Neural cell (in vitro differentiated cells): ENCODE results near the gene TRIM40. TPM values are rescaled to one million over a fixed set of nuclear protein-coding genes. Genes with fewer than 3 reads are reported as not detected.

Experiments
- H2AFZ ChIP-seq: fragments of 200-600, 300-800 bp; sonication (generic), shearing (Covaris generic); 2 replicates; pipeline ENCODE4 v1.6.0; 2014; ENCODE audit warnings: low read depth, mild to moderate bottlenecking, antibody characterized with exemption, low read length, moderate library complexity
- H3F3A ChIP-seq: fragments of 200-600 bp; shearing (Covaris generic); 2 replicates; pipeline ENCODE4 v1.6.1; 2016; ENCODE audit warnings: mild to moderate bottlenecking, moderate library complexity, mixed read lengths, antibody characterized with exemption, low read length; ENCODE audit not compliant: insufficient read depth, poor library complexity, severe bottlenecking
- H3K27ac ChIP-seq: fragments of 200-600, 300-800 bp; sonication (generic), shearing (Covaris generic); 2 replicates; pipeline ENCODE4 v1.5.1; 2014; ENCODE audit warnings: mild to moderate bottlenecking, low read length, moderate library complexity
- H3K27me3 ChIP-seq: fragments of 300-800, 200-600 bp; sonication (generic), shearing (Covaris generic); 2 replicates; pipeline ENCODE4 v1.6.0; 2014; ENCODE audit warnings: mild to moderate bottlenecking, low read depth, low read length, moderate library complexity; ENCODE audit not compliant: insufficient read depth
- H3K36me3 ChIP-seq: fragments of 300-800, 200-600 bp; sonication (generic), shearing (Covaris generic); 2 replicates; pipeline ENCODE4 v1.5.1; 2014; ENCODE audit warnings: mild to moderate bottlenecking, antibody characterized with exemption, low read length, moderate library complexity; ENCODE audit not compliant: insufficient read depth
- H3K4me2 ChIP-seq: fragments of 300-800, 200-600 bp; sonication (generic), shearing (Covaris generic); 2 replicates; pipeline ENCODE4 v1.6.0; 2014; ENCODE audit warnings: mild to moderate bottlenecking, low read length
- H3K4me3 ChIP-seq: fragments of 300-800, 200-600 bp; sonication (generic), shearing (Covaris generic); 2 replicates; pipeline ENCODE4 v1.5.1; 2014; ENCODE audit warnings: mild to moderate bottlenecking, low read length, moderate library complexity
- H3K79me2 ChIP-seq: fragments of 200-600 bp; shearing (Covaris generic); replicated peaks from 2 replicates; pipeline ENCODE4 v1.6.0; 2014; ENCODE audit warnings: mild to moderate bottlenecking, low read length, moderate library complexity; ENCODE audit not compliant: insufficient read depth
- H3K9ac ChIP-seq: fragments of 300-800, 200-600 bp; sonication (generic), shearing (Covaris generic); 2 replicates; pipeline ENCODE4 v1.6.1; 2016; ENCODE audit warnings: mild to moderate bottlenecking, low read length, mixed read lengths
- H3K9me2 ChIP-seq: fragments of 200-600 bp; shearing (Covaris generic); 2 replicates; pipeline ENCODE4 v1.6.1; 2016; ENCODE audit warnings: mild to moderate bottlenecking, low read length, mixed read lengths; ENCODE audit not compliant: insufficient read depth
- H3K9me3 ChIP-seq: fragments of 200-600, 300-800 bp; sonication (generic), shearing (Covaris generic); 2 replicates; pipeline ENCODE4 v1.6.1; 2016; ENCODE audit warnings: mild to moderate bottlenecking, mixed run types, low read length, moderate library complexity, mixed read lengths
- H4K20me1 ChIP-seq: fragments of 200-600 bp; shearing (Covaris generic); 2 replicates; pipeline ENCODE4 v1.6.1; 2016; ENCODE audit warnings: mild to moderate bottlenecking, mixed run types; ENCODE audit not compliant: insufficient read depth
- CTCF ChIP-seq: fragments of 450-650 bp; IDR thresholded peaks from 2 replicates; pipeline ENCODE4 v1.5.1; 2014; ENCODE audit warnings: antibody characterized with exemption, mild to moderate bottlenecking, moderate library complexity; ENCODE audit not compliant: poor library complexity, severe bottlenecking
- EP300 ChIP-seq: fragments of 450-650 bp; conservative IDR thresholded peaks from 2 replicates; pipeline ENCODE4 v1.6.1; 2014; ENCODE audit warnings: antibody characterized with exemption, mild to moderate bottlenecking, moderate library complexity; ENCODE audit not compliant: poor library complexity, severe bottlenecking
- EZH2 ChIP-seq: fragments of 200-600, 300-800 bp; shearing (Covaris generic), sonication (generic); IDR thresholded peaks from 2 replicates; pipeline ENCODE4 v1.6.1; 2014; ENCODE audit warnings: antibody characterized with exemption, low read length, borderline replicate concordance, mild to moderate bottlenecking; ENCODE audit not compliant: insufficient read depth, poor library complexity, severe bottlenecking
- MXI1 ChIP-seq: fragments of 450-650 bp; conservative IDR thresholded peaks from 2 replicates; pipeline ENCODE4 v1.6.1; 2014; ENCODE audit warnings: antibody characterized with exemption, mild to moderate bottlenecking; ENCODE audit not compliant: poor library complexity, severe bottlenecking
- POLR2AphosphoS5 ChIP-seq: IDR thresholded peaks from 2 replicates; pipeline ENCODE4 v1.6.1; 2012
- RAD21 ChIP-seq: fragments of 450-650 bp; conservative IDR thresholded peaks from 2 replicates; pipeline ENCODE4 v1.6.1; 2014; ENCODE audit warnings: antibody characterized with exemption, mild to moderate bottlenecking, moderate library complexity
- SMC3 ChIP-seq: fragments of 450-650 bp; conservative IDR thresholded peaks from 2 replicates; pipeline ENCODE4 v1.6.1; 2014; ENCODE audit warnings: antibody characterized with exemption, mild to moderate bottlenecking, moderate library complexity; ENCODE audit not compliant: poor library complexity
- TAF1 ChIP-seq: IDR thresholded peaks from 2 replicates; pipeline ENCODE4 v1.6.1; 2012; ENCODE audit warnings: low read depth
- polyA plus RNA-seq: library from polyadenylated mRNA; depleted of rRNA; stranded (reverse); fragments of >200 nt; gene quantifications from 2 replicates; pipeline ENCODE4 v1.2.3, GENCODE V29; 2014
- TF ChIP-seq, protein P1 (sequence below): IDR thresholded peaks from 2 replicates; pipeline ENCODE4 v1.6.1; 2012; ENCODE audit warnings: borderline replicate concordance

TRIM40 gene
- polyA plus RNA-seq, 1 donor from 2014 or later: not detected

GRCh38 chr6:30188541-30188940 lies 52.6 kb downstream of the TRIM40 start:
- peaks cover 14% of the 10 kb centered on the region for H3K36me3 ChIP-seq
- no peak overlapping the region for H3K9ac ChIP-seq
- H3K79me2 ChIP-seq: no peaks in the 10 kb centered on the region
- no peaks in the 10 kb centered on the region for H3F3A ChIP-seq
- no peak overlapping the region for H3K4me2 ChIP-seq
- H3K27ac ChIP-seq: no peak overlapping the region
- no peaks in the 10 kb centered on the region for H3K27me3 ChIP-seq
- no peak for TF ChIP-seq MXI1
- TF ChIP-seq, protein P1, sequence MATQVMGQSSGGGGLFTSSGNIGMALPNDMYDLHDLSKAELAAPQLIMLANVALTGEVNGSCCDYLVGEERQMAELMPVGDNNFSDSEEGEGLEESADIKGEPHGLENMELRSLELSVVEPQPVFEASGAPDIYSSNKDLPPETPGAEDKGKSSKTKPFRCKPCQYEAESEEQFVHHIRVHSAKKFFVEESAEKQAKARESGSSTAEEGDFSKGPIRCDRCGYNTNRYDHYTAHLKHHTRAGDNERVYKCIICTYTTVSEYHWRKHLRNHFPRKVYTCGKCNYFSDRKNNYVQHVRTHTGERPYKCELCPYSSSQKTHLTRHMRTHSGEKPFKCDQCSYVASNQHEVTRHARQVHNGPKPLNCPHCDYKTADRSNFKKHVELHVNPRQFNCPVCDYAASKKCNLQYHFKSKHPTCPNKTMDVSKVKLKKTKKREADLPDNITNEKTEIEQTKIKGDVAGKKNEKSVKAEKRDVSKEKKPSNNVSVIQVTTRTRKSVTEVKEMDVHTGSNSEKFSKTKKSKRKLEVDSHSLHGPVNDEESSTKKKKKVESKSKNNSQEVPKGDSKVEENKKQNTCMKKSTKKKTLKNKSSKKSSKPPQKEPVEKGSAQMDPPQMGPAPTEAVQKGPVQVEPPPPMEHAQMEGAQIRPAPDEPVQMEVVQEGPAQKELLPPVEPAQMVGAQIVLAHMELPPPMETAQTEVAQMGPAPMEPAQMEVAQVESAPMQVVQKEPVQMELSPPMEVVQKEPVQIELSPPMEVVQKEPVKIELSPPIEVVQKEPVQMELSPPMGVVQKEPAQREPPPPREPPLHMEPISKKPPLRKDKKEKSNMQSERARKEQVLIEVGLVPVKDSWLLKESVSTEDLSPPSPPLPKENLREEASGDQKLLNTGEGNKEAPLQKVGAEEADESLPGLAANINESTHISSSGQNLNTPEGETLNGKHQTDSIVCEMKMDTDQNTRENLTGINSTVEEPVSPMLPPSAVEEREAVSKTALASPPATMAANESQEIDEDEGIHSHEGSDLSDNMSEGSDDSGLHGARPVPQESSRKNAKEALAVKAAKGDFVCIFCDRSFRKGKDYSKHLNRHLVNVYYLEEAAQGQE: no peak
- no peak for TF ChIP-seq EP300
- no peak for TF ChIP-seq SMC3
- TF ChIP-seq EZH2: no peak
- TF ChIP-seq TAF1: no peak
- TF ChIP-seq RAD21: no peak
- TF ChIP-seq CTCF: no peak
- TF ChIP-seq POLR2AphosphoS5: no peak
- no peak overlapping the region for H3K4me3 ChIP-seq
- no peaks in the 10 kb centered on the region for H4K20me1 ChIP-seq
- no peak overlapping the region for H2AFZ ChIP-seq
- H3K9me3 ChIP-seq: no peaks in the 10 kb centered on the region
- H3K9me2 ChIP-seq: no peaks in the 10 kb centered on the region

DNA sequence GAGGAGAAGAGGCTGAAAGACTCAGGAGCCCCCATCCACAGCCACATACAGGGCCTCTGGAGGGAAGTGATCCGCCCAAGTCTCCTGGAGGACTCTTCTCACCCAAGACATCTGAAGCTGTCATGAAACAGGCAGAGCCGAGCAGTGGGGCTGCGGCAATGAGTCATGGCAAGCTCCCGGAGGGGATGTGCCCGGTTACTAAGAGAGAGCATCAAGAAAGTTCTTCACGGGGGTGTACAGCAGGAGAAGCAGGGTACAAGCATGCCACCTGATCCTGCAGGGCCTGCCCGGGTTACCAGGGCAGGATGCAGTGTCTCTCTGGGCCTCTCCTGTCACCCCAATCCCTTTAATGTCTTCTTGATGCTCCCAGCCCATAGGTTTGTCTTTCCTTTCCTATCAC lies 56.1 kb downstream of the TRIM40 start:
- Histone ChIP-seq H3K36me3 (peaks cover 14% of the 10 kb centered on the region), H3K4me2 (no peak overlapping the region), H3K9me3 (no peaks in the 10 kb centered on the region), H3K9me2 (no peaks in the 10 kb centered on the region), H3K79me2 (no peaks in the 10 kb centered on the region), H2AFZ (no peak overlapping the region), H3F3A (no peaks in the 10 kb centered on the region), H4K20me1 (no peaks in the 10 kb centered on the region), H3K27ac (no peak overlapping the region), H3K4me3 (no peak overlapping the region), H3K9ac (no peak overlapping the region), H3K27me3 (no peaks in the 10 kb centered on the region)
- TF ChIP-seq EP300 (no peak), CTCF (no peak), POLR2AphosphoS5 (no peak), EZH2 (no peak), TAF1 (no peak), RAD21 (no peak), SMC3 (no peak), MXI1 (no peak)
- TF ChIP-seq, protein P1: no peak
